Esophagus muscularis mucosa (tissue), 4 donors: ENCODE results near the gene EPOP.

Experiments used
- CTCF ChIP-seq, 3 experiments: fragments of 200-600 bp in 2 of 3; fragments of 450-650 bp in 1 of 3; sonication (generic) in 2 of 3; IDR thresholded peaks; one replicate each; pipeline ENCODE4 v1.5.1; 2017 to 2019; ENCODE audit warnings: antibody characterized with exemption in 3 of 3, mild to moderate bottlenecking in 2 of 3, moderate library complexity in 1 of 3
- EP300 ChIP-seq: sonication (generic); formaldehyde crosslinking; IDR thresholded peaks from one replicate; pipeline ENCODE4 v1.6.1; 2017; ENCODE audit warnings: antibody characterized with exemption
- POLR2A ChIP-seq: fragments of 450-650 bp; IDR thresholded peaks from one replicate; pipeline ENCODE4 v1.6.1; 2017; ENCODE audit warnings: antibody characterized with exemption, moderate library complexity, mild to moderate bottlenecking, low read depth
- POLR2AphosphoS5 ChIP-seq, 2 donors: sonication (generic); formaldehyde crosslinking; IDR thresholded peaks; one replicate each; pipeline ENCODE4 v1.6.1; 2017; ENCODE audit warnings: antibody characterized with exemption in 2 of 2

GRCh38 chr17:38676706-38677504 is 2.1 kb upstream of the EPOP start:
- TF ChIP-seq CTCF (IDR thresholded peaks at IDR 0.05), result peak; percentile 97 to 100 (median 99)
- TF ChIP-seq POLR2AphosphoS5 (IDR thresholded peaks at IDR 0.05), result peak; percentile 48 to 76
- no peak for TF ChIP-seq POLR2A
- TF ChIP-seq EP300, result no peak
